ENCODE data around the gene ORC5. TPM values are rescaled to one million over a fixed set of nuclear protein-coding genes. Genes with fewer than 3 reads are reported as not detected.

ORC5 gene
- total RNA-seq, 1 experiment from 2014 or later = 25.4 TPM

- H3K9me3 Mint-ChIP-seq (ENCODE audit: unreplicated experiment) = no peaks in the 10 kb centered on the region
- H3K36me3 Mint-ChIP-seq (ENCODE audit: insufficient read depth, unreplicated experiment) = peaks cover 9% of the 10 kb centered on the region
- H3K4me3 Mint-ChIP-seq (ENCODE audit: unreplicated experiment) = no peak overlapping the region
- peak; percentile 43 for TF ChIP-seq CTCF (IDR thresholded peaks at IDR 0.05; ENCODE audit: unreplicated experiment)
- H3K4me1 Mint-ChIP-seq (ENCODE audit: insufficient read depth, unreplicated experiment) = no peaks in the 10 kb centered on the region
- BruUV-seq (replicated peaks) = no TSS peak
- intact Hi-C loops (cut with micrococcal nuclease) = loop anchor here (1.0 to 10.0 kb wide), 3 partner anchors 492 to 633 kb away; no protein-coding TSS in a partner anchor
- ChIA-PET POLR2A (no interaction called here), CTCF (interaction anchor here (1.0 to 2.5 kb wide), 2 partner anchors 582 to 584 kb away, joined by 3 to 9 read pairs; no protein-coding TSS in a partner anchor)
- no peak overlapping the region for H3K27ac Mint-ChIP-seq (ENCODE audit: low read depth, unreplicated experiment)
- DNase-seq (ENCODE audit: unreplicated experiment) = peak; percentile 22
- H3K27me3 Mint-ChIP-seq (ENCODE audit: insufficient read depth, unreplicated experiment) = no peaks in the 10 kb centered on the region
Measured at GRCh38 chr7:104156842-104157277, 51.0 kb downstream of the ORC5 start.

GRCh38 chr7:104153287-104153686, 54.5 kb downstream of the ORC5 start:
- intact Hi-C loops (cut with micrococcal nuclease) = loop anchor here (10.0 kb wide), 1 partner anchor 488 kb away; no protein-coding TSS in a partner anchor
- no peak for TF ChIP-seq CTCF (IDR thresholded peaks at IDR 0.05; ENCODE audit: unreplicated experiment)
- peaks cover 10% of the 10 kb centered on the region for H3K36me3 Mint-ChIP-seq (ENCODE audit: insufficient read depth, unreplicated experiment)
- CTCF ChIA-PET = interaction anchor here (0.6 to 0.8 kb wide), 3 partner anchors 17 to 731 kb away, joined by 3 to 5 read pairs (median 3); no protein-coding TSS in a partner anchor
- no peaks in the 10 kb centered on the region for H3K9me3 Mint-ChIP-seq (ENCODE audit: unreplicated experiment)
- no peaks in the 10 kb centered on the region for H3K27me3 Mint-ChIP-seq (ENCODE audit: insufficient read depth, unreplicated experiment)
- POLR2A ChIA-PET = no interaction called here
- DNase-seq (ENCODE audit: unreplicated experiment) = no peak
- no peak overlapping the region for H3K4me3 Mint-ChIP-seq (ENCODE audit: unreplicated experiment)
- no peaks in the 10 kb centered on the region for H3K4me1 Mint-ChIP-seq (ENCODE audit: insufficient read depth, unreplicated experiment)
- H3K27ac Mint-ChIP-seq (ENCODE audit: low read depth, unreplicated experiment) = no peak overlapping the region
- BruUV-seq (replicated peaks) = no TSS peak

- intact Hi-C loops (cut with micrococcal nuclease) = loop anchor here (10.0 kb wide), 1 partner anchor 488 kb away; no protein-coding TSS in a partner anchor
Measured at GRCh38 chr7:104152468-104152867, 55.3 kb downstream of the ORC5 start.

GRCh38 chr7:104150470-104150869, 57.3 kb downstream of the ORC5 start:
- Mint-ChIP-seq H3K9me3 (ENCODE audit: unreplicated experiment) (no peaks in the 10 kb centered on the region), H3K27ac (ENCODE audit: low read depth, unreplicated experiment) (no peak overlapping the region), H3K4me3 (ENCODE audit: unreplicated experiment) (no peak overlapping the region), H3K27me3 (ENCODE audit: insufficient read depth, unreplicated experiment) (no peaks in the 10 kb centered on the region), H3K4me1 (ENCODE audit: insufficient read depth, unreplicated experiment) (no peaks in the 10 kb centered on the region), H3K36me3 (ENCODE audit: insufficient read depth, unreplicated experiment) (peaks cover 10% of the 10 kb centered on the region)
- BruUV-seq (replicated peaks) = no TSS peak
- TF ChIP-seq CTCF (IDR thresholded peaks at IDR 0.05; ENCODE audit: unreplicated experiment) = no peak
- ChIA-PET POLR2A (no interaction called here), CTCF (interaction anchor here (0.6 to 2.2 kb wide), 8 partner anchors 9 to 626 kb away, joined by 3 to 13 read pairs (median 3); no protein-coding TSS in a partner anchor)
- intact Hi-C loops (cut with micrococcal nuclease) = loop anchor here (10.0 kb wide), 1 partner anchor 486 kb away; no protein-coding TSS in a partner anchor
- DNase-seq (ENCODE audit: unreplicated experiment) = no peak

More at GRCh38 chr7:104152468-104152867, 55.3 kb downstream of the ORC5 start:
- no peak for DNase-seq (ENCODE audit: unreplicated experiment)
- TF ChIP-seq CTCF (IDR thresholded peaks at IDR 0.05; ENCODE audit: unreplicated experiment) = no peak
- Mint-ChIP-seq H3K9me3 (ENCODE audit: unreplicated experiment) (no peaks in the 10 kb centered on the region), H3K36me3 (ENCODE audit: insufficient read depth, unreplicated experiment) (peaks cover 10% of the 10 kb centered on the region), H3K27me3 (ENCODE audit: insufficient read depth, unreplicated experiment) (no peaks in the 10 kb centered on the region), H3K4me1 (ENCODE audit: insufficient read depth, unreplicated experiment) (no peaks in the 10 kb centered on the region), H3K27ac (ENCODE audit: low read depth, unreplicated experiment) (peak overlapping the region; percentile 46), H3K4me3 (ENCODE audit: unreplicated experiment) (no peak overlapping the region)
- no TSS peak for BruUV-seq (replicated peaks)
- POLR2A ChIA-PET = no interaction called here
- CTCF ChIA-PET = interaction anchor here (1.2 kb wide), 1 partner anchor 577 kb away, joined by 3 read pairs; no protein-coding TSS in a partner anchor
